Parathyroid adenoma (tissue), 2 donors: Measurements from ENCODE around the gene FGD3.
"Not testable (repeated sequence)": the region's sequence is repeated elsewhere in the genome, so short reads cannot be mapped to it uniquely, and the experiment has no call there.

Source experiments
- H2AFZ ChIP-seq: fragments of 300-600 bp; sonication (generic); one replicate; pipeline ENCODE4 v1.7.0; 2017; ENCODE audit warnings: antibody characterized with exemption, mild to moderate bottlenecking
- H3K27ac ChIP-seq: fragments of 300-600 bp; sonication (generic); one replicate; pipeline ENCODE4 v1.7.0; 2017
- H3K27me3 ChIP-seq: fragments of 300-600 bp; sonication (generic); one replicate; pipeline ENCODE4 v1.7.0; 2017; ENCODE audit warnings: low read length; ENCODE audit not compliant: control insufficient read depth, insufficient read depth
- H3K36me3 ChIP-seq: fragments of 300-600 bp; sonication (generic); one replicate; pipeline ENCODE4 v1.7.0; 2017; ENCODE audit warnings: low read length; ENCODE audit not compliant: control insufficient read depth, insufficient read depth
- H3K4me1 ChIP-seq: fragments of 300-600 bp; sonication (generic); one replicate; pipeline ENCODE4 v1.7.0; 2017; ENCODE audit warnings: control low read depth
- H3K4me2 ChIP-seq: fragments of 300-600 bp; sonication (generic); one replicate; pipeline ENCODE4 v1.7.0; 2017; ENCODE audit warnings: low read length
- H3K4me3 ChIP-seq: fragments of 300-600 bp; sonication (generic); one replicate; pipeline ENCODE4 v1.7.0; 2017; ENCODE audit warnings: low read depth, low read length
- H3K79me2 ChIP-seq: fragments of 300-600 bp; sonication (generic); one replicate; pipeline ENCODE4 v1.7.0; 2017; ENCODE audit warnings: control low read depth
- H3K9ac ChIP-seq: fragments of 300-600 bp; sonication (generic); one replicate; pipeline ENCODE4 v1.7.0; 2017; ENCODE audit warnings: mild to moderate bottlenecking
- H3K9me3 ChIP-seq: fragments of 300-600 bp; sonication (generic); one replicate; pipeline ENCODE4 v1.7.0; 2017; ENCODE audit warnings: low read length; ENCODE audit not compliant: control insufficient read depth
- TF ChIP-seq, protein P1 (sequence below): fragments of 300-600 bp; sonication (generic); IDR thresholded peaks from one replicate; pipeline ENCODE4 v1.7.0; 2017; ENCODE audit warnings: antibody characterized with exemption, mild to moderate bottlenecking
- donor health status: primary hyperparathyroidism.

FGD3 gene

DNA sequence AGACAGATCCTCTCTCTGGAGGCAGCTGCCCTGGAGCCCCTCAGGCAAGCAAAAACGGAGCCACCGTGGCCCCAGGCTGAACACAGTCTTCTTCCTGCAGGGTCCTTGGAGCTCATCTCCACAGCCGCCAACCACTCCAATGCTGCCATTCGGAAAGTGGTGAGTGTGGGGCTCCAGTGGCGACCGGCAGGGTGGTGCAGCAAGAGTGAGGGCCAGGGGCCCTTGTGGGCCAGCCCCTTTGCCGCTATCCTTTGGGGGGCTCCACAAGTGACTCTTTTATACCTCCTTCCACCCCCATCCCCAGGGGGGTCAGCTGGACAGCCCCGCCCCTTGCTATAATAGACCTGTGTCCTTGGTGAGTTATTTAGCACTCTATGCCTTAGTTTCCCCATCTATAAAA is 63.8 kb downstream of the FGD3 start:
- Histone ChIP-seq H3K4me3 (no peak overlapping the region), H3K9me3 (no peaks in the 10 kb centered on the region), H3K36me3 (no peaks in the 10 kb centered on the region), H3K9ac (no peak overlapping the region), H3K79me2 (no peaks in the 10 kb centered on the region), H3K4me1 (no peaks in the 10 kb centered on the region), H3K27ac (no peak overlapping the region), H3K27me3 (no peaks in the 10 kb centered on the region), H2AFZ (no peak overlapping the region), H3K4me2 (no peak overlapping the region)
- TF ChIP-seq, protein P1, sequence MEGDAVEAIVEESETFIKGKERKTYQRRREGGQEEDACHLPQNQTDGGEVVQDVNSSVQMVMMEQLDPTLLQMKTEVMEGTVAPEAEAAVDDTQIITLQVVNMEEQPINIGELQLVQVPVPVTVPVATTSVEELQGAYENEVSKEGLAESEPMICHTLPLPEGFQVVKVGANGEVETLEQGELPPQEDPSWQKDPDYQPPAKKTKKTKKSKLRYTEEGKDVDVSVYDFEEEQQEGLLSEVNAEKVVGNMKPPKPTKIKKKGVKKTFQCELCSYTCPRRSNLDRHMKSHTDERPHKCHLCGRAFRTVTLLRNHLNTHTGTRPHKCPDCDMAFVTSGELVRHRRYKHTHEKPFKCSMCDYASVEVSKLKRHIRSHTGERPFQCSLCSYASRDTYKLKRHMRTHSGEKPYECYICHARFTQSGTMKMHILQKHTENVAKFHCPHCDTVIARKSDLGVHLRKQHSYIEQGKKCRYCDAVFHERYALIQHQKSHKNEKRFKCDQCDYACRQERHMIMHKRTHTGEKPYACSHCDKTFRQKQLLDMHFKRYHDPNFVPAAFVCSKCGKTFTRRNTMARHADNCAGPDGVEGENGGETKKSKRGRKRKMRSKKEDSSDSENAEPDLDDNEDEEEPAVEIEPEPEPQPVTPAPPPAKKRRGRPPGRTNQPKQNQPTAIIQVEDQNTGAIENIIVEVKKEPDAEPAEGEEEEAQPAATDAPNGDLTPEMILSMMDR, result no peak

DNA sequence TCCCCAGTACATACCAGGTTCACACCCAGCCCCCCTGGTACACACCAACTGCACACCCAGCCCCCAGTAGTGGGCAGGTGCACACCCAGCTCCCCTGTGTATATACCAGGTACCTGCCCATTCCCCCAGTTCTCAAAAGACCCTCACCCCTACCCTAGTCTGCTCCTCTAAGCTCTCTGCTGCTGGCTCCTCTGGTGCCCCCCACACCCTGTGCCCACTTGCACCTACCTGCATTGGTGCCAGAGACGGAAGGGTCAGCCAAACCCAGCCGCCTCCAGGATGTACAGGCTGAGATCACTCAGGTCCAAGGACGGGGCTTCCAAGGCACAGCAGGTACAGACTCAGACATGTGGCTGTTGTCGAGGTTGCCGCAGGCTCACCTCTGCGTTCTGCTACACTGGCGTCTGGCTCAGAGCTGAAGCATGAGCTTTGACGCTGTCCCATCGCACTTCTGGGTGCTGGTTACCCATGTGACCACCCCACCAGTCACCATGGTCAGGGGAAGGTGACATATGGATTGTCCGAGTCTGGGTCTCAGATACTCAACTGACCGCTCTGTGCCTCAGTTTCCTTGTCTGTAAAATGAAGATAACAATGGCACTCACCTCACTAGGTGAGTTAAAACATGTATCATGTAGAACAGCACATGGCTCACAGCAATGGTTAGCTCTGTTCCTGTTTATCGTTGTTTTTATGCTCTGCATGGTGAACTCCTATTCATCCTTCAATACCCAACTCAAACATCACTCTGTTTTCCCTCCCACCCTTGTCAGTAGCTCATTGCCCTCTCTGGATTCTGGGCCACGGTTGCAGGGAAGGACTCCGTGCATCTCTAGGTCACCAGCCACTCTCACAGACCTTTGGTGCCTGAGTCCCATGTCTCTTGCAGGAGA is 65.9 kb downstream of the FGD3 start:
- H2AFZ ChIP-seq, result no peak overlapping the region
- no peaks in the 10 kb centered on the region for H3K36me3 ChIP-seq
- H3K9me3 ChIP-seq, result no peaks in the 10 kb centered on the region
- TF ChIP-seq, protein P1, result no peak
- no peaks in the 10 kb centered on the region for H3K4me1 ChIP-seq
- H3K9ac ChIP-seq, result no peak overlapping the region
- no peak overlapping the region for H3K27ac ChIP-seq
- H3K27me3 ChIP-seq, result no peaks in the 10 kb centered on the region
- H3K4me3 ChIP-seq, result no peak overlapping the region
- H3K4me2 ChIP-seq, result no peak overlapping the region
- no peaks in the 10 kb centered on the region for H3K79me2 ChIP-seq

DNA sequence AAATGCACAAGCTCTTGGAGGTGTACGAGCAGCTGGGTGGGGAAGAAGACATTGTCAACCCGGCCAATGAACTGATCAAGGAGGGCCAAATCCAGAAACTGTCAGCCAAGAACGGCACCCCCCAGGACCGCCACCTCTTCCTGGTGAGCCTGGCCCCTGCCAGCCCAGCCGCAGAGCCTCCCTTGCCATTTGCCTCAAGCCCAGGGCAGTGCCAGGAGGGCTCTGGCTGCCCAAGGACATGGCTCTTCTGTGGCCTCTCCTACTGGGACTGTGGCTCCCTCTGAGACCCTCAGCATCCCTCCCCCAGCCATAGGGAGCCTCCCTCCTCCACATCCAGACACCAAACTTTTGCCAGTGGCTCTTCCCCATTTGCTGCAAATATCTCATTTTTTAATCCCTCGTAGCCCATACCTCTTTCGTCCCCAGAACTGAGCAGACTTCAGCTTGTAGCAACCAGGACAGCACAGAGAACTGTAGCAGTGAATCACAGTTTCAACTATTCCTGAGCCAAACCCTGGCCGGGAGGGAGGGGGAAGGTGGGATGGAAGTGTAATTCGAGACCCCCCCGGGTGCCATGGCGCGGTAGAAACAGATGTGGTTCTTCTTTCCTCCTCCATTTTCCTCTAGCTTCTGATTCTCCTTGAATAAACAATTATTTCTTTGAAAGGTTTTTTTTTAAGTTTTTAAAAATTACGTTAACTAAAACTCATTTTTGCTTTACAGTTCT is 66.7 kb downstream of the FGD3 start:
- Histone ChIP-seq H3K9ac (no peak overlapping the region), H3K79me2 (no peaks in the 10 kb centered on the region), H3K4me2 (no peak overlapping the region), H3K4me3 (no peak overlapping the region), H3K36me3 (no peaks in the 10 kb centered on the region), H3K4me1 (no peaks in the 10 kb centered on the region), H3K9me3 (no peaks in the 10 kb centered on the region), H2AFZ (no peak overlapping the region), H3K27me3 (no peaks in the 10 kb centered on the region), H3K27ac (no peak overlapping the region)
- TF ChIP-seq, protein P1, result no peak

DNA sequence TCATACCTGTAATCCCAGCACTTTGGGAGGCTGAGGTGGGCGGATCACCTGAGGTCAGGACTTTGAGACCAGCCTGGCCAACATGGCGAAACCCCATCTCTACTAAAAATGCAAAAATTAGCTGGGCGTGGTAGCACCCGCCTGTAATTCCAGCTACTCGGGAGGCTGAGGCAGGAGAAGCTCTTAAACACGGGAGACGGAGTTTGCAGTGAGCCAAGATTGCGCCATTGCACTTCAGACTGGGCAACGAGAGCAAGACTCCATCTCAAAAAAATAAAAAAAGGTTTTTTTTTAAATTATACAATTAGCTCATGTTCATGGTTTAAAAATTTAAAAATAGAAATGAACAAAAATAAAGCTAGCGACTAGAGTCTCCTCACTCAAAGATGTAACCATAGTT is 67.9 kb downstream of the FGD3 start:
- not testable (repeated sequence) for H3K9me3 ChIP-seq, H3K4me3 ChIP-seq, H3K4me2 ChIP-seq, H3K4me1 ChIP-seq, H2AFZ ChIP-seq, H3K9ac ChIP-seq, H3K27ac ChIP-seq, H3K36me3 ChIP-seq, H3K27me3 ChIP-seq, H3K79me2 ChIP-seq

DNA sequence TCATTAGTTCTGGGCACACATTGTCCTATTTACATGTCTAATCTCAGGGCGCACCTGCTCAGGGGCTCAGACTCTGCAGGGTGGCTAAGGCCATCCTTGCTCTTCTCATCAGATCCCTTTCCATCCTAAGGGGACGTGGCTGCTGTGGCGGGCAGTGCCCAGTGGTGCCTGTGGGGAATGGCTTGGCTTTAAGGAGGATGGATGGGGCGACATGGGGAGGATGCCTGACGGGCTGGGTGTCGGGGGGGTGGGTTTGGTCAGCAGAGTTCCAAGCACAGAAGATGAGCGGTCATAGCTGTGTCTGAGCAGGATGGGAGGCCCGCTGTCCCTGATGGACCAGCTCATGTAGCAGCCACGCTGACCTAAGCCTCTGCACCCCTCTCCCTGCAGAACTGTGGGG is 70.3 kb downstream of the FGD3 start:
- H3K4me1 ChIP-seq, result no peaks in the 10 kb centered on the region
- H3K36me3 ChIP-seq, result no peaks in the 10 kb centered on the region
- no peak overlapping the region for H3K4me2 ChIP-seq
- H3K27me3 ChIP-seq, result no peaks in the 10 kb centered on the region
- no peak overlapping the region for H2AFZ ChIP-seq
- TF ChIP-seq, protein P1, result no peak
- H3K4me3 ChIP-seq, result no peak overlapping the region
- H3K79me2 ChIP-seq, result no peaks in the 10 kb centered on the region
- H3K27ac ChIP-seq, result no peak overlapping the region
- H3K9ac ChIP-seq, result no peak overlapping the region
- no peaks in the 10 kb centered on the region for H3K9me3 ChIP-seq
